HUES48 (cell line): ENCODE results near the gene FAM53A.

Experiments used
- H3K27ac ChIP-seq: one replicate; pipeline ENCODE4 v1.7.0; 2013; ENCODE audit warnings: low read depth, low read length, inconsistent platforms
- H3K27me3 ChIP-seq: 2 replicates; pipeline ENCODE4 v1.6.1; 2013; ENCODE audit warnings: mild to moderate bottlenecking, low read length; ENCODE audit not compliant: control insufficient read depth, insufficient read depth
- H3K36me3 ChIP-seq: 2 replicates; pipeline ENCODE4 v1.6.1; 2013; ENCODE audit warnings: low read length; ENCODE audit not compliant: control insufficient read depth, insufficient read depth
- H3K4me1 ChIP-seq: 2 replicates; pipeline ENCODE4 v1.6.1; 2013; ENCODE audit warnings: mild to moderate bottlenecking, low read length; ENCODE audit not compliant: control insufficient read depth, insufficient read depth
- H3K4me3 ChIP-seq: 2 replicates; pipeline ENCODE4 v1.5.1; 2013; ENCODE audit warnings: mild to moderate bottlenecking, low read depth, low read length
- H3K9ac ChIP-seq: 2 replicates; pipeline ENCODE4 v1.6.1; 2013; ENCODE audit warnings: mild to moderate bottlenecking, low read depth, low read length, moderate library complexity
- H3K9me3 ChIP-seq: 2 replicates; pipeline ENCODE4 v1.6.1; 2013; ENCODE audit warnings: low read length; ENCODE audit not compliant: control insufficient read depth, insufficient read depth

Gene FAM53A, protein sequence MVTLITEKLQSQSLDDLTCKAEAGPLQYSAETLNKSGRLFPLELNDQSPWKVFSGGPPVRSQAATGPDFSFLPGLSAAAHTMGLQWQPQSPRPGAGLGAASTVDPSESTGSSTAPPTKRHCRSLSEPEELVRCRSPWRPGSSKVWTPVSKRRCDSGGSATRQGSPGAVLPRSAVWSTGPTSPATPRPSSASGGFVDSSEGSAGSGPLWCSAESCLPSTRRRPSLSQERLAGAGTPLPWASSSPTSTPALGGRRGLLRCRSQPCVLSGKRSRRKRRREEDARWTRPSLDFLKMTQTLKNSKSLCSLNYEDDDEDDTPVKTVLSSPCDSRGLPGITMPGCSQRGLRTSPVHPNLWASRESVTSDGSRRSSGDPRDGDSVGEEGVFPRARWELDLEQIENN

DNA sequence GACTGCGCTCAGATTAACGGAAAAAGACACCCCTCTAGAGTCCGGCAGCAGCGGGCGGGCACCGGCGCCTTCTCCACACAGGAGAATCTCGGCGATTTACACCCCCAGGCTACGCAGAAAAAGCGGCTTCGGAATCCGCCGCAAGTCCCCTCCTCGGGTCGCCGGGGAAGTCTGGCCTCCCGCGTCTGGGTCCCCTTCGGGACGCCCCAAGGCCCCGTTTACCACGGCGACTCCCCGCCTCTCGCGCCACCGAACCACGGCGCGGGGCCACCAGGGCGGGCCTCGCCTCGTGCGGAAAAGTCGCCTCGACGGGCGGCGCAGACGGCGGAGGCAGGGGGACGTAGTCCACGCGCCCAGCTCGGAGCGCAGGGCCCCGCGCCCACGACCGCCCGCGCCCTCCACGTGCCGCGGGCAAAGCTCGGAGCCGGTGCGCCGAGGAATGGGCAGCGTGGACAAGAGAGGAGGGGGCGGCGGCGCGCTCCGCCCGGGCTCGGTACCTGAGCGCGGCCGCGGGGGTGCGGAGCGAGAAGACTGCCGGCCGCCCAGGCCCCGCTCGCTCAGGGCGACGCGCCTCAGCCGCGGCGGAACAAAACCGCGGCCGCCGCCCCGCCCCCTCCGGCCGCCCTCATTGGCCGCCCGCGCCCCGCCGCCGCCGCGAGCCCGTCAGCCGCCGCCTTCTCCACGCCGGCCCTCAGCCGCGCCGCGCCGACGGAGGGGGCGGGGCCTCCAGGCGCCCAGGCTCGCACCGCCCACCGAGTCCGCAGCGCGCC is at the start of gene FAM53A:
Gene FAM53A (minus strand): TSS at position 578 of the 770 bp plus-strand sequence. CDS start 15,572 bp downstream, outside the sequence.
- H3K9me3 ChIP-seq, result no peaks in the 10 kb centered on the region
- H3K27me3 ChIP-seq, result peaks cover 17% of the 10 kb centered on the region
- H3K9ac ChIP-seq, result no peak within 1 kb of the TSS; the same call in 1 of the 2 replicates
- H3K4me3 ChIP-seq, result peak within 1 kb of the TSS; percentile 66
- no peaks in the 10 kb centered on the region for H3K36me3 ChIP-seq
- no peaks in the 10 kb centered on the region for H3K4me1 ChIP-seq
- no peak within 1 kb of the TSS for H3K27ac ChIP-seq

DNA sequence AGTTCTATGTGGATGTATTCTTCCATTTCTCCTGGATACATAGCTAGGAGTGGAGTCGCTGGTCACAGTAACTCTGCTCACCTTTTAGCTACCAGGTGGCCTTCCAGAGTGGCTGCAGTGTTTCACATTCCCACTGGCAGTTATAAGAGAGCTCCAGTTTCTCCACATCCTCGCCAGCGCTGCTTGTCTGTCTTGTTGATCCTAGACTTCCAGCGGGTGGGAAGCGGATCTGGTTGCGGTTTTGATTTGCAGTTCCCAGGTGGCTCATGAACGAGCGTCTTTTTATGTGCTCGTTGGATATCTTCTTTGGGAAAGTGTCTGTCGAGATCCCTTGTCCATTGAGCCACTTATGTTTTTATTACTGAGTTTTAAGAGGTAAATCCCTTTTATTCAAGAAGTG is 48.8 kb upstream of the FAM53A start:
- Histone ChIP-seq H3K9ac (no peak overlapping the region), H3K9me3 (peaks cover 8% of the 10 kb centered on the region), H3K4me3 (no peak overlapping the region), H3K27me3 (no peaks in the 10 kb centered on the region), H3K36me3 (peaks cover 97% of the 10 kb centered on the region), H3K27ac (no peak overlapping the region), H3K4me1 (no peaks in the 10 kb centered on the region)

DNA sequence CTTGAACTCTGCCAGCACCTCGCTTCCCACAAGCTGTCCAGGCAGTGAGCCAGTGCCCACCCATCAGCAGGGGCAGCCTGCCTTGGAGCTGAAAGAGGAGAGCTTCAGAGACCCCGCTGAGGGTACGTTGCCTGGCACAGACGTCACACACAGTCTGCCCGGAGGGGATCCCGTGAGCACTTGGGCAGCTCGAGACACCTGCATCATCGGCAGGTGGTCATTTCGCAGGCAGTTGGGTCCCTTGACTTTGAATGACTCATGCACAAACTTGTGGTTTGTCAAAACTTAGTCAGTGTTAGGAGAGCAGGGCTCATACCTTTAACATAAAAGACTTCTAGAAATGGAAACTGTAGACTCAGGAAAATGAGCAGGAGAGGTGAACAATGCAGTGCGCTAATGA is 47.1 kb upstream of the FAM53A start:
- no peaks in the 10 kb centered on the region for H3K27me3 ChIP-seq
- H3K4me3 ChIP-seq, result no peak overlapping the region
- H3K9me3 ChIP-seq, result no peaks in the 10 kb centered on the region
- H3K27ac ChIP-seq, result no peak overlapping the region
- no peak overlapping the region for H3K9ac ChIP-seq
- no peaks in the 10 kb centered on the region for H3K4me1 ChIP-seq
- peaks cover 97% of the 10 kb centered on the region for H3K36me3 ChIP-seq

DNA sequence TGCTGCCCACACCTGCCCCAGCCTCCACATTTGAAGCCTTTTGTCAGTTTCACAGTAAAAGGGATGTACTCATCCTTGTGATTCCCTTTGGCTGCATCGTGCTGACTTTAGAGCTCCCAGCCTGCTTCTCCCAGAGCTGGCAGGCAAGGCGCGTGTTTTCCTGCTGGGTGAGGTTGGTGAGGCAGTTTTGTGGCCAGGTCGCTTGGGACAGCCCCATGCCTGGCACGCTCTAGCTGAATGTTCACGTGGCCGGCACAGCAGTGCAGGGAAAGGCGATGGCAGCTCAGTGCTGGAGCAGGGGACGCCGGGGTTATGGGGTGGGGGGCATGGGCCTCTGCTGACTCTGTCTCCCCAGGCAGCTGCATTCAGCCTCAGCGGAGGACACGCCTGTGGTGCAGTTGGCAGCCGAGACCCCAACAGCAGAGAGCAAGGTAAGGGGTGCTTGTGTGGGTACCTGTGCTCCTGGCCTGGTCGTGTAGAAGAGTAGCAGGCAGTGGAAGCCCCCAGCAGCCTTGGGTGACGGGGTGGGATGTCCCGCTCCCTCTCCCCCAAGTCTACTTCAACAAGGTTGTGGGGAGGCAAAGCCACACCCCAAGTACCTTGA is 46.5 kb upstream of the FAM53A start:
- Histone ChIP-seq H3K36me3 (peaks cover 97% of the 10 kb centered on the region), H3K27ac (no peak overlapping the region), H3K9ac (no peak overlapping the region)

DNA sequence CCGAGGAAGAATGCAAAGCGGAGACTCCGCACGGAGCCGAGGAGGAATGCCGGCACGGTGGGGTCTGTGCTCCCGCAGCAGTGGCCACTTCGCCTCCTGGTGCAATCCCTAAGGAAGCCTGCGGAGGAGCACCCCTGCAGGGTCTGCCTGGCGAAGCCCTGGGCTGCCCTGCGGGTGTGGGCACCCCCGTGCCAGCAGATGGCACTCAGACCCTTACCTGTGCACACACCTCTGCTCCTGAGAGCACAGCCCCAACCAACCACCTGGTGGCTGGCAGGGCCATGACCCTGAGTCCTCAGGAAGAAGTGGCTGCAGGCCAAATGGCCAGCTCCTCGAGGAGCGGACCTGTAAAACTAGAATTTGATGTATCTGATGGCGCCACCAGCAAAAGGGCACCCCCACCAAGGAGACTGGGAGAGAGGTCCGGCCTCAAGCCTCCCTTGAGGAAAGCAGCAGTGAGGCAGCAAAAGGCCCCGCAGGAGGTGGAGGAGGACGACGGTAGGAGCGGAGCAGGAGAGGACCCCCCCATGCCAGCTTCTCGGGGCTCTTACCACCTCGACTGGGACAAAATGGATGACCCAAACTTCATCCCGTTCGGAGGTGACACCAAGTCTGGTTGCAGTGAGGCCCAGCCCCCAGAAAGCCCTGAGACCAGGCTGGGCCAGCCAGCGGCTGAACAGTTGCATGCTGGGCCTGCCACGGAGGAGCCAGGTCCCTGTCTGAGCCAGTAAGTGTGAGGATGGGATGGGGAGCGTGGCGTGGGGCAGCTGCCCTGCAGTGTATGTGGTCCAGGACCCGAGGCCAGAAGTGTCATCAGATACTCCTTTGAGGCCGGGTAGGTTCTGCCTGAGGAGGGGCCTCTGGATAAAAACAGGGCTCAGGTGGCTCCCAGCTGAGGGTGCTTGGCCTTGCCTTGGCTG is 44.2 kb upstream of the FAM53A start:
- peaks cover 98% of the 10 kb centered on the region for H3K36me3 ChIP-seq

More for the DNA sequence above, 46.5 kb upstream of the FAM53A start:
- H3K9me3 ChIP-seq, result no peaks in the 10 kb centered on the region
- no peaks in the 10 kb centered on the region for H3K27me3 ChIP-seq
- no peaks in the 10 kb centered on the region for H3K4me1 ChIP-seq
- H3K4me3 ChIP-seq, result no peak overlapping the region

DNA sequence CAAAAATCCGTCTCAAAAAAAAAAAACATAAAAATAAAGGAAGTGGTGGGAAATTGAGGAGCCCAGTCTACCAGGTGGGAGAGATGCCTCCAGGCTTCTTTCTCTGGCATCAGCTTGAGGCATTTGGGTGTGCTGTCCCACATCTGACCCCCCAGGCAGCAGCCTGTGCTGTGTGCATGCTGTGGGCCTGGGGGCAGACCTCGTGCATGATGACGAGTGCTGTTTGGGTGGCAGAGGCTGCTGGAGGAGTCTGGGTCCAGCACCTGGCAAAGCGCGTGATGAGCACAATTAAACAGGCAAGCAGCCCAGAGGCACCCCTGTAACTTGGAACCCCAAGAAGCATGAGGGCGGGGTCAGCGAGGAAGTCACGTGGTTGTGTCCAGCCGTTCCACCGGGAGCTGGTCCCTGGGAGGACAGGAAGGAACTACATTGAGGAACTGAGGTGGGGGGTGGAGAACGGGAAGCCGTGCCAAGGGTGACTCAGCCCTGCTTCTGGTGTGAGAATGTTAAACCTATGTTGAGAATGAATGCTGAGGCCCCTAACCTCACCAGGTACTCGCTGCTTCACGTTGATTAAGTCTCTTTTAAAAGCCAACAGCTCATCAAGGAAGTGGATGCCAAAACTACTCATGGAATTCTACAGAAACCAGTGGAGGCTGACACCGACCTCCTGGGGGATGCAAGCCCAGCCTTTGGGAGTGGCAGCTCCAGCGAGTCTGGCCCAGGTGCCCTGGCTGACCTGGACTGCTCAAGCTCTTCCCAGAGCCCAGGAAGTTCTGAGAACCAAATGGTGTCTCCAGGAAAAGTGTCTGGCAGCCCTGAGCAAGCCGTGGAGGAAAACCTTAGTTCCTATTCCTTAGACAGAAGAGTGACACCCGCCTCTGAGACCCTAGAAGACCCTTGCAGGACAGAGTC is 43.3 kb upstream of the FAM53A start:
- Histone ChIP-seq H3K27ac (peak overlapping the region; percentile 56), H3K27me3 (no peaks in the 10 kb centered on the region), H3K4me1 (peaks cover 3% of the 10 kb centered on the region; the same call in 1 of the 2 replicates), H3K9me3 (no peaks in the 10 kb centered on the region), H3K4me3 (no peak overlapping the region), H3K9ac (no peak overlapping the region), H3K36me3 (peaks cover 94% of the 10 kb centered on the region)

More for the DNA sequence above, 44.2 kb upstream of the FAM53A start:
- Histone ChIP-seq H3K4me3 (no peak overlapping the region), H3K9ac (no peak overlapping the region), H3K27me3 (no peaks in the 10 kb centered on the region), H3K9me3 (no peaks in the 10 kb centered on the region), H3K4me1 (no peaks in the 10 kb centered on the region), H3K27ac (peak overlapping the region; percentile 56)

DNA sequence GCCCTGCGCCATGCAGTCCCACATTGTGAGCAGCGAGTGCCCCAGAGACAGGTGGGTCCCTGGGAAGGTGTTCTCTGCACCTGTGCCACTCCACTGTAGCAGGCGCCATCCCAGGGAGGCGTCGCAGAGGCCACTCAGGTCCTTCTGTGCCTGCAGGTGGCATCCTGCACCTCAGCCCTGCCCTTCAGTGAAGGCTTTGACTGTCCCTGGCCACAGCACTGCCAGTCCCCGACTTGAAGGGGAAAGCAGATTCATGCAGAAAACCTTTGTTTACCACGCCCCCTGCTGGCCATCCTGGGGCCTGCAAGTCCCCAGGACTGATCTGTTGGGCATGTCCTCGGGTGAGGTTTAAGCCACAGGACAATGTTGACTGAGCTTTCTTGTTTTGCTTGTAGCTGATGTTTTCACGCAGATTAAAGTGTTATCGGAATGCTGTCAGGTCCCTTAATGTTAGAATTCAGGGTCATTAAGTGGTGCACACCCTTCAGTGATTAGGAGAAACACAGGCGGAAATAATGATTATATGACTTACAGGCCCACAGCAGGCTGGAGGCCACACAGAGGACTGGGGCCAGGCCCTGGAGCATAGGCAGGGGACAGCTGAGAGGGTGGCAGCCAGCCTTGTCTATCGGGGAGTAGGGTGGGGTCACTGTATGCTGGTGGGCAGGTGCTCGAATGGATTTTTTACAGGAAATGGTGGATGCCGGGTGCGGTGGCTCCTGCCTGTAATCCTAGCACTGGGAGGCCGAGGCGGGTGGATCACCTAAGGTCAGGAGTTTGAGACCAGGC is 42.2 kb upstream of the FAM53A start:
- Histone ChIP-seq H3K4me1 (peaks cover 5% of the 10 kb centered on the region; the same call in 1 of the 2 replicates), H3K27ac (no peak overlapping the region), H3K9me3 (no peaks in the 10 kb centered on the region), H3K36me3 (peaks cover 84% of the 10 kb centered on the region), H3K9ac (no peak overlapping the region), H3K4me3 (no peak overlapping the region), H3K27me3 (no peaks in the 10 kb centered on the region)

DNA sequence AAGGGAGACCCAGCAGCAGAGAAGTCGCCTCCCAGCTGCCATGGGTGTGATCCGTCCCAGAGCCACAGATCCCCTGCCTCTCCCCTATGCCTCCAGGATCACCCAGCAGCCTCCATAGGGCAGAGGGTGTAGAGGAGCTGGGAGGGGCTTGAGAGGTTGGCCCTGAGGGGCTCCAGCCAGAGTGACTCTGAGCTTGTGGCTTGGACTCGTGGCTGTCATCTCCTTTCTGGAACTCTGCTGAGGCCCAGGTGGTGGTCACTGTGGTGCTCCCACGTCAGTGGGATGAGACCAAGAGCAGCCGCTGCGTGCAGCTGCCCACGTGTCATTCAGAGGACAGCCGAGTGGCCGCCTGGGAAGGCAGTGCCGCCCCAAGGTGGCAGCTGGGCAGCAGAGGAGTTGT is 41.4 kb upstream of the FAM53A start:
- Histone ChIP-seq H3K27me3 (no peaks in the 10 kb centered on the region), H3K27ac (no peak overlapping the region), H3K4me3 (no peak overlapping the region), H3K4me1 (peaks cover 5% of the 10 kb centered on the region; the same call in 1 of the 2 replicates), H3K36me3 (peaks cover 76% of the 10 kb centered on the region), H3K9me3 (no peaks in the 10 kb centered on the region), H3K9ac (no peak overlapping the region)

DNA sequence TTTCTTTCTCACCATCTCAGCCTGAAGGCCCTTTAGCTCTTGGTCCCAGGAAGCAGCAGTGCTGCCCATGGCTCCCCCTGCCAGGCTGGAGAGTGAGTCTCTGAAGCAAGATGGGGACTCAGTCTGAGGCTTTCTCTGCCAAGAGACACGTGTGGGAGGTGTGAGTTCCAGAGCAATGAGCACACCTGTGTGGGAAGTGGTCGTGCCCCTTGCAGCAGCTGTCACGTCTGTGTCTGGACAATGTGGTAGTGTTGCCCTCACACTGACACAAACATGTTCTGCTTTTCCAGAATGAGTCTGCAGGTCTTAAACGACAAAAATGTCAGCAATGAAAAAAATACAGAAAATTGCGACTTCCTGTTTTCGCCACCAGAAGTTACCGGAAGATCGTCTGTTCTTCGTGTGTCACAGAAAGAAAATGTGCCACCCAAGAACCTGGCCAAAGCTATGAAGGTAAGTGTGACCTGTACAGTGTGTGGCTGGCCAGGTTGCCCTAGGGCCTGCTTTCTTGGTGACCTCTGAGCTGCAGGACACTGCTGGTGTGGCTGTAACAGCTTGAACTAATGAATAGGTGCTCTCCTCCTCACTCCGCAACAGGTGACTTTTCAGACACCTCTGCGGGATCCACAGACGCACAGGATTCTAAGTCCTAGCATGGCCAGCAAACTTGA is 39.2 kb upstream of the FAM53A start:
- H3K4me3 ChIP-seq, result peak overlapping the region; percentile 88; the same call in 1 of the 2 replicates
- peaks cover 12% of the 10 kb centered on the region for H3K4me1 ChIP-seq
- no peak overlapping the region for H3K27ac ChIP-seq

More for the DNA sequence above, 39.2 kb upstream of the FAM53A start:
- Histone ChIP-seq H3K9me3 (no peaks in the 10 kb centered on the region), H3K27me3 (no peaks in the 10 kb centered on the region), H3K9ac (no peak overlapping the region), H3K36me3 (peaks cover 61% of the 10 kb centered on the region)
